Endometrium (tissue), 2 donors: Measurements from ENCODE around the gene FAAP24.
A peak's percentile ranks its signal among the peaks of the same experiment; 100 is the strongest.
"Not testable (repeated sequence)": the region's sequence is repeated elsewhere in the genome, so short reads cannot be mapped to it uniquely, and the experiment has no call there.

Experiments used
- FAIRE-seq: peaks from 2 replicates; lab custom pipeline; 2012; peaks lifted over from hg19 to GRCh38; lab: Jason Lieb, UNC
- donor health status: control.
- donor health status: control.

The FAAP24 gene

GRCh38 chr19:32971715-32972540, at the start of gene FAAP24, which contains the start of gene CEP89:
TSS of gene FAAP24 (plus strand) at chr19:32972242. CDS start at chr19:32973197, 955 bp downstream.
TSS of gene CEP89 (minus strand) at chr19:32971958. CDS start at chr19:32971874, 84 bp downstream.
- FAIRE-seq: peak; percentile 98

- no peak for FAIRE-seq
These were observed 47.8 kb upstream of the FAAP24 start for GRCh38 chr19:32924200-32924599.

GRCh38 chr19:32928806-32929205, 43.2 kb upstream of the FAAP24 start:
- no peak for FAIRE-seq

GRCh38 chr19:32930567-32930966, 41.5 kb upstream of the FAAP24 start:
- no peak for FAIRE-seq

- no peak for FAIRE-seq
These were observed 38.5 kb upstream of the FAAP24 start for GRCh38 chr19:32933571-32933970.

GRCh38 chr19:32935629-32936028, 36.4 kb upstream of the FAAP24 start:
- no peak for FAIRE-seq

- FAIRE-seq: no peak
These were observed 36.0 kb upstream of the FAAP24 start for GRCh38 chr19:32936065-32936464.

- FAIRE-seq: not testable (repeated sequence)
These were observed 30.8 kb upstream of the FAAP24 start for GRCh38 chr19:32941273-32941672.

- no peak for FAIRE-seq
These were observed 26.8 kb upstream of the FAAP24 start for GRCh38 chr19:32945260-32945659.

GRCh38 chr19:32966750-32967149, 5.3 kb upstream of the FAAP24 start:
- FAIRE-seq: no peak

- FAIRE-seq: no peak
These were observed 2.5 kb upstream of the FAAP24 start for GRCh38 chr19:32969549-32969948.

- FAIRE-seq: no peak
These were observed 938 bp upstream of the FAAP24 start for GRCh38 chr19:32971012-32971595.

- no peak for FAIRE-seq
These were observed 4.3 kb downstream of the FAAP24 start for GRCh38 chr19:32976223-32976805.

- FAIRE-seq: no peak
These were observed 5.2 kb downstream of the FAAP24 start for GRCh38 chr19:32977280-32977679.

- not testable (repeated sequence) for FAIRE-seq
These were observed 5.8 kb downstream of the FAAP24 start for GRCh38 chr19:32977813-32978212.

- FAIRE-seq: not testable (repeated sequence)
These were observed 7.8 kb downstream of the FAAP24 start for GRCh38 chr19:32979807-32980206.

- not testable (repeated sequence) for FAIRE-seq
These were observed 10.4 kb downstream of the FAAP24 start for GRCh38 chr19:32982488-32982887.

GRCh38 chr19:32988254-32988653, 16.2 kb downstream of the FAAP24 start:
- not testable (repeated sequence) for FAIRE-seq

GRCh38 chr19:32988724-32989123, 16.7 kb downstream of the FAAP24 start:
- no peak for FAIRE-seq

GRCh38 chr19:32995966-32996365, 23.9 kb downstream of the FAAP24 start:
- FAIRE-seq: not testable (repeated sequence)

- FAIRE-seq: not testable (repeated sequence)
These were observed 25.0 kb downstream of the FAAP24 start for GRCh38 chr19:32997061-32997464.

- FAIRE-seq: no peak
These were observed 25.8 kb downstream of the FAAP24 start for GRCh38 chr19:32997716-32998355.

- no peak for FAIRE-seq
These were observed 26.7 kb downstream of the FAAP24 start for GRCh38 chr19:32998722-32999121.
